Upper lobe of right lung (tissue), 1 donor: ENCODE measurements around the gene FCRL5. TPM values are rescaled to one million over a fixed set of nuclear protein-coding genes. Genes with fewer than 3 reads are reported as not detected.

ENCODE experiments used
- ATAC-seq: fragments of 200-7000 bp; cut with Tn5 transposase; one replicate; pipeline ENCODE4 v1.9.1; 2020; ENCODE audit warnings: mild to moderate bottlenecking, moderate library complexity
- DNase-seq: peaks from one replicate; pipeline ENCODE4 v3.0.0-alpha.2; 2020
- H3K27ac ChIP-seq: fragments of 200-600 bp; one replicate; pipeline ENCODE4 v1.8.0; 2022
- H3K27me3 ChIP-seq: fragments of 200-600 bp; one replicate; pipeline ENCODE4 v1.8.0; 2022; ENCODE audit warnings: mild to moderate bottlenecking
- H3K36me3 ChIP-seq: fragments of 200-600 bp; one replicate; pipeline ENCODE4 v1.8.0; 2022
- H3K4me1 ChIP-seq: fragments of 200-600 bp; one replicate; pipeline ENCODE4 v1.8.0; 2022
- H3K4me3 ChIP-seq: fragments of 200-600 bp; one replicate; pipeline ENCODE4 v1.8.0; 2022; ENCODE audit warnings: mild to moderate bottlenecking
- H3K9me3 ChIP-seq: fragments of 200-600 bp; one replicate; pipeline ENCODE4 v1.8.0; 2022
- CTCF ChIP-seq: fragments of 200-600 bp; IDR thresholded peaks from one replicate; pipeline ENCODE4 v1.8.0; 2022; ENCODE audit warnings: antibody characterized with exemption
- intact Hi-C: fragments of 100-400 bp; cut with DNase I; formaldehyde crosslinking; loops from one replicate; pipeline ENCODE4 v1.11.0; 2022
- total RNA-seq: library from RNA; stranded (reverse); fragmentation: NEBNext Ultra II Directional; extraction: Animal tissue kit (Norgen Biotek cat#: 25700); gene quantifications from one replicate; pipeline ENCODE4 v1.2.1, GENCODE V29; 2021
- donor health status: DM: no; HTN: yes; CAD: no; lungs with severe emphysema.

The FCRL5 gene
- total RNA-seq, 1 donor from 2014 or later = 0.93 TPM

GRCh38 chr1:157504646-157505045 lies 47.7 kb downstream of the FCRL5 start:
- Histone ChIP-seq H3K4me3 (no peak overlapping the region), H3K27ac (no peak overlapping the region), H3K4me1 (no peaks in the 10 kb centered on the region), H3K27me3 (no peaks in the 10 kb centered on the region), H3K9me3 (no peaks in the 10 kb centered on the region), H3K36me3 (no peaks in the 10 kb centered on the region)
- ATAC-seq (peak; percentile 77), DNase-seq (no peak)
- intact Hi-C loops = no loop called here
- no peak for TF ChIP-seq CTCF

- H3K27me3 ChIP-seq = no peaks in the 10 kb centered on the region
- H3K36me3 ChIP-seq = no peaks in the 10 kb centered on the region
- H3K4me3 ChIP-seq = no peak overlapping the region
- ATAC-seq = no peak
- intact Hi-C loops = loop anchor here (10.0 kb wide), 1 partner anchor 125 kb away; no protein-coding TSS in a partner anchor
- TF ChIP-seq CTCF = no peak
- DNase-seq = no peak
- no peaks in the 10 kb centered on the region for H3K9me3 ChIP-seq
- H3K27ac ChIP-seq = no peak overlapping the region
- no peaks in the 10 kb centered on the region for H3K4me1 ChIP-seq
Measured at GRCh38 chr1:157499521-157499920, 52.8 kb downstream of the FCRL5 start.

- Histone ChIP-seq H3K27ac (no peak overlapping the region), H3K36me3 (no peaks in the 10 kb centered on the region), H3K4me1 (no peaks in the 10 kb centered on the region), H3K9me3 (no peaks in the 10 kb centered on the region), H3K4me3 (no peak overlapping the region), H3K27me3 (no peaks in the 10 kb centered on the region)
- ATAC-seq (peak; percentile 25), DNase-seq (no peak)
- no peak for TF ChIP-seq CTCF
- intact Hi-C loops = loop anchor here (10.0 kb wide), 1 partner anchor 124 kb away; no protein-coding TSS in a partner anchor
Measured at GRCh38 chr1:157498736-157499090, 53.6 kb downstream of the FCRL5 start.

- Histone ChIP-seq H3K36me3 (no peaks in the 10 kb centered on the region), H3K9me3 (no peaks in the 10 kb centered on the region), H3K27ac (no peak overlapping the region), H3K4me3 (no peak overlapping the region), H3K4me1 (no peaks in the 10 kb centered on the region), H3K27me3 (no peaks in the 10 kb centered on the region)
- intact Hi-C loops = loop anchor here (10.0 kb wide), 1 partner anchor 123 kb away; no protein-coding TSS in a partner anchor
- DNase-seq (no peak), ATAC-seq (no peak)
- TF ChIP-seq CTCF = no peak
Measured at GRCh38 chr1:157497987-157498735, 54.2 kb downstream of the FCRL5 start.

GRCh38 chr1:157497284-157497683 lies 55.0 kb downstream of the FCRL5 start:
- Histone ChIP-seq H3K4me3 (no peak overlapping the region), H3K4me1 (no peaks in the 10 kb centered on the region), H3K27me3 (peaks cover 3% of the 10 kb centered on the region), H3K27ac (no peak overlapping the region), H3K36me3 (no peaks in the 10 kb centered on the region), H3K9me3 (no peaks in the 10 kb centered on the region)
- no peak for DNase-seq
- intact Hi-C loops = loop anchor here (10.0 kb wide), 1 partner anchor 122 kb away; no protein-coding TSS in a partner anchor
- ATAC-seq = no peak
- no peak for TF ChIP-seq CTCF
